ENCODE measurements around the gene TKFC. TPM values are rescaled to one million over a fixed set of nuclear protein-coding genes. Genes with fewer than 3 reads are reported as not detected.
"Not testable (repeated sequence)": the region's sequence is repeated elsewhere in the genome, so short reads cannot be mapped to it uniquely, and the experiment has no call there.

TKFC gene
- total RNA-seq, 4 donors from 2014 or later: 6.7 to 14.8 (median 11.8) TPM

- peaks cover 0 to 7% of the 10 kb centered on the region in 2 donors for H3K36me3 ChIP-seq
- peaks cover 8 to 15% of the 10 kb centered on the region in 2 donors for H3K4me1 ChIP-seq
- intact Hi-C loops (cut with DNase I; ENCODE audit: low total_unique reads) (no loop called here), in situ Hi-C loops (cut with MboI; ENCODE audit: low sequenced_read_pairs in 4 of 4) (no loop called here)
- H3K9me3 ChIP-seq: no peaks in the 10 kb centered on the region
- H3K27me3 ChIP-seq: no peaks in the 10 kb centered on the region
- H3K4me3 ChIP-seq: no peak overlapping the region
- ATAC-seq (no peak), DNase-seq (no peak)
- peak overlapping the region in 2 of 4 donors; percentile 36 to 68 for H3K27ac ChIP-seq
- no peak for TF ChIP-seq CTCF (IDR thresholded peaks at IDR 0.05 in 4 of 5, conservative IDR thresholded peaks at IDR 0.05 in 1 of 5)
- TF ChIP-seq POLR2A (IDR thresholded peaks at IDR 0.05): no peak
Measured at GRCh38 chr11:61375761-61376108, 42.7 kb downstream of the TKFC start.

GRCh38 chr11:61377461-61378160, 44.6 kb downstream of the TKFC start:
- in situ Hi-C loops (cut with MboI; ENCODE audit: low sequenced_read_pairs in 4 of 4): no loop called here
- Histone ChIP-seq H3K36me3 (peaks cover 0 to 3% of the 10 kb centered on the region in 2 donors), H3K27ac (peak overlapping the region in 1 of 4 donors; percentile 82), H3K27me3 (no peaks in the 10 kb centered on the region), H3K4me1 (peaks cover 8 to 15% of the 10 kb centered on the region in 2 donors), H3K4me3 (no peak overlapping the region), H3K9me3 (no peaks in the 10 kb centered on the region)
- TF ChIP-seq POLR2A (IDR thresholded peaks at IDR 0.05): no peak
- no peak for TF ChIP-seq CTCF (IDR thresholded peaks at IDR 0.05 in 4 of 5, conservative IDR thresholded peaks at IDR 0.05 in 1 of 5)
- intact Hi-C loops (cut with DNase I; ENCODE audit: low total_unique reads): loop anchor here (1.0 kb wide), 1 partner anchor 15 kb away; the partner anchor contains the start of gene TMEM138
- no peak for DNase-seq
- ATAC-seq: no peak

GRCh38 chr11:61378713-61379313, 45.8 kb downstream of the TKFC start:
- Histone ChIP-seq H3K4me1 (peaks cover 8 to 15% of the 10 kb centered on the region in 2 donors), H3K36me3 (peaks cover 0 to 3% of the 10 kb centered on the region in 2 donors), H3K9me3 (no peaks in the 10 kb centered on the region), H3K27ac (peak overlapping the region; percentile 27 to 82 (median 53)), H3K27me3 (no peaks in the 10 kb centered on the region), H3K4me3 (no peak overlapping the region)
- intact Hi-C loops (cut with DNase I; ENCODE audit: low total_unique reads) (loop anchor here (1.0 kb wide), 1 partner anchor 17 kb away; the partner anchor contains the start of gene TMEM138), in situ Hi-C loops (cut with MboI; ENCODE audit: low sequenced_read_pairs in 4 of 4) (no loop called here)
- TF ChIP-seq CTCF (IDR thresholded peaks at IDR 0.05 in 4 of 5, conservative IDR thresholded peaks at IDR 0.05 in 1 of 5) (no peak), POLR2A (IDR thresholded peaks at IDR 0.05) (no peak)
- ATAC-seq (peak; percentile 92 to 99), DNase-seq (peak; percentile 27 to 62)

- Histone ChIP-seq H3K27ac (no peak overlapping the region), H3K9me3 (no peaks in the 10 kb centered on the region), H3K36me3 (no peaks in the 10 kb centered on the region), H3K27me3 (no peaks in the 10 kb centered on the region), H3K4me3 (no peak overlapping the region), H3K4me1 (peaks cover 9 to 14% of the 10 kb centered on the region in 2 donors)
- in situ Hi-C loops (cut with MboI; ENCODE audit: low sequenced_read_pairs in 4 of 4) (no loop called here), intact Hi-C loops (cut with DNase I; ENCODE audit: low total_unique reads) (no loop called here)
- TF ChIP-seq POLR2A (IDR thresholded peaks at IDR 0.05): no peak
- TF ChIP-seq CTCF (IDR thresholded peaks at IDR 0.05 in 4 of 5, conservative IDR thresholded peaks at IDR 0.05 in 1 of 5): no peak
- ATAC-seq (no peak), DNase-seq (no peak)
Measured at GRCh38 chr11:61380884-61381283, 47.9 kb downstream of the TKFC start.

- DNase-seq; H3K9me3 ChIP-seq; H3K27me3 ChIP-seq; H3K4me3 ChIP-seq; ATAC-seq; H3K27ac ChIP-seq; intact Hi-C loops (cut with DNase I; ENCODE audit: low total_unique reads); in situ Hi-C loops (cut with MboI; ENCODE audit: low sequenced_read_pairs in 4 of 4); H3K4me1 ChIP-seq; H3K36me3 ChIP-seq: not testable (repeated sequence)
Measured at GRCh38 chr11:61383859-61384258, 50.8 kb downstream of the TKFC start.
